ENCODE measurements around the gene ZNF827. TPM values are rescaled to one million over a fixed set of nuclear protein-coding genes. Genes with fewer than 3 reads are reported as not detected.

The ZNF827 gene
- polyA plus RNA-seq, 1 donor from 2014 or later: 12.1 TPM

DNA sequence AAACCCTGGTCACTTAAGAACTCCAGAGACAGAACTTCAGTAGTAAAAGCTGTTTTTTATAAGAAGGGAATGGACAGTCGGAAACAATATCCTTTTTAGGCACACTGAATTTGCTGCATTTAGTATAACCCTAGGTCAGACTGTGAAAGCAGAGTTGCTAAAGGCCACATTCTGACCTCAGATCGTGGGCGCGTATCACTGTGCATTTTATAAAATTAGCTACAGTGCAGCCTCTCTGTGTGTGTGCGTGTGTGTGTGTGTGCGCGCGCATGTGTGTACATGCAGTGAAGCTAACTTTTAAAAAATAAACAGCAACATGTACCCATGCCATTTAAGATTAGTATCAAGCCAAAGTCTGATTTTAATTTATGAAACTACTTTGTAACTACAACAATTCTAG is 8.0 kb downstream of the ZNF827 start:
- H3K9ac ChIP-seq (ENCODE audit: low read length): no peak overlapping the region
- H3K27me3 ChIP-seq (ENCODE audit: insufficient read depth, low read depth, low read length): no peaks in the 10 kb centered on the region
- no peak overlapping the region for H2AFZ ChIP-seq (ENCODE audit: low read depth, low read length)
- H3K9me3 ChIP-seq (ENCODE audit: low read length): no peaks in the 10 kb centered on the region
- H3K79me2 ChIP-seq (replicated peaks; ENCODE audit: insufficient read depth, low read length): peaks cover 98% of the 10 kb centered on the region
- no peaks in the 10 kb centered on the region for H3K9me2 ChIP-seq (ENCODE audit: insufficient read depth, low read length)
- H4K20me1 ChIP-seq (ENCODE audit: insufficient read depth): peaks cover 12% of the 10 kb centered on the region
- no peak overlapping the region for H3K4me2 ChIP-seq (ENCODE audit: low read length)
- H3K4me3 ChIP-seq (ENCODE audit: low read length): no peak overlapping the region
- H3F3A ChIP-seq (ENCODE audit: insufficient read depth, low read length, poor library complexity, severe bottlenecking): no peaks in the 10 kb centered on the region
- TF ChIP-seq MXI1 (conservative IDR thresholded peaks at IDR 0.05; ENCODE audit: poor library complexity, severe bottlenecking) (no peak), POLR2AphosphoS5 (IDR thresholded peaks at IDR 0.05) (no peak), EP300 (conservative IDR thresholded peaks at IDR 0.05; ENCODE audit: poor library complexity, severe bottlenecking) (no peak), TAF1 (IDR thresholded peaks at IDR 0.05; ENCODE audit: low read depth) (no peak), SMC3 (conservative IDR thresholded peaks at IDR 0.05; ENCODE audit: poor library complexity) (no peak), EZH2 (IDR thresholded peaks at IDR 0.05; ENCODE audit: borderline replicate concordance, insufficient read depth, low read length, poor library complexity, severe bottlenecking) (no peak), RAD21 (conservative IDR thresholded peaks at IDR 0.05) (no peak)
- TF ChIP-seq, protein P1, sequence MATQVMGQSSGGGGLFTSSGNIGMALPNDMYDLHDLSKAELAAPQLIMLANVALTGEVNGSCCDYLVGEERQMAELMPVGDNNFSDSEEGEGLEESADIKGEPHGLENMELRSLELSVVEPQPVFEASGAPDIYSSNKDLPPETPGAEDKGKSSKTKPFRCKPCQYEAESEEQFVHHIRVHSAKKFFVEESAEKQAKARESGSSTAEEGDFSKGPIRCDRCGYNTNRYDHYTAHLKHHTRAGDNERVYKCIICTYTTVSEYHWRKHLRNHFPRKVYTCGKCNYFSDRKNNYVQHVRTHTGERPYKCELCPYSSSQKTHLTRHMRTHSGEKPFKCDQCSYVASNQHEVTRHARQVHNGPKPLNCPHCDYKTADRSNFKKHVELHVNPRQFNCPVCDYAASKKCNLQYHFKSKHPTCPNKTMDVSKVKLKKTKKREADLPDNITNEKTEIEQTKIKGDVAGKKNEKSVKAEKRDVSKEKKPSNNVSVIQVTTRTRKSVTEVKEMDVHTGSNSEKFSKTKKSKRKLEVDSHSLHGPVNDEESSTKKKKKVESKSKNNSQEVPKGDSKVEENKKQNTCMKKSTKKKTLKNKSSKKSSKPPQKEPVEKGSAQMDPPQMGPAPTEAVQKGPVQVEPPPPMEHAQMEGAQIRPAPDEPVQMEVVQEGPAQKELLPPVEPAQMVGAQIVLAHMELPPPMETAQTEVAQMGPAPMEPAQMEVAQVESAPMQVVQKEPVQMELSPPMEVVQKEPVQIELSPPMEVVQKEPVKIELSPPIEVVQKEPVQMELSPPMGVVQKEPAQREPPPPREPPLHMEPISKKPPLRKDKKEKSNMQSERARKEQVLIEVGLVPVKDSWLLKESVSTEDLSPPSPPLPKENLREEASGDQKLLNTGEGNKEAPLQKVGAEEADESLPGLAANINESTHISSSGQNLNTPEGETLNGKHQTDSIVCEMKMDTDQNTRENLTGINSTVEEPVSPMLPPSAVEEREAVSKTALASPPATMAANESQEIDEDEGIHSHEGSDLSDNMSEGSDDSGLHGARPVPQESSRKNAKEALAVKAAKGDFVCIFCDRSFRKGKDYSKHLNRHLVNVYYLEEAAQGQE (IDR thresholded peaks at IDR 0.05; ENCODE audit: borderline replicate concordance): no peak
- TF ChIP-seq, protein P2, sequence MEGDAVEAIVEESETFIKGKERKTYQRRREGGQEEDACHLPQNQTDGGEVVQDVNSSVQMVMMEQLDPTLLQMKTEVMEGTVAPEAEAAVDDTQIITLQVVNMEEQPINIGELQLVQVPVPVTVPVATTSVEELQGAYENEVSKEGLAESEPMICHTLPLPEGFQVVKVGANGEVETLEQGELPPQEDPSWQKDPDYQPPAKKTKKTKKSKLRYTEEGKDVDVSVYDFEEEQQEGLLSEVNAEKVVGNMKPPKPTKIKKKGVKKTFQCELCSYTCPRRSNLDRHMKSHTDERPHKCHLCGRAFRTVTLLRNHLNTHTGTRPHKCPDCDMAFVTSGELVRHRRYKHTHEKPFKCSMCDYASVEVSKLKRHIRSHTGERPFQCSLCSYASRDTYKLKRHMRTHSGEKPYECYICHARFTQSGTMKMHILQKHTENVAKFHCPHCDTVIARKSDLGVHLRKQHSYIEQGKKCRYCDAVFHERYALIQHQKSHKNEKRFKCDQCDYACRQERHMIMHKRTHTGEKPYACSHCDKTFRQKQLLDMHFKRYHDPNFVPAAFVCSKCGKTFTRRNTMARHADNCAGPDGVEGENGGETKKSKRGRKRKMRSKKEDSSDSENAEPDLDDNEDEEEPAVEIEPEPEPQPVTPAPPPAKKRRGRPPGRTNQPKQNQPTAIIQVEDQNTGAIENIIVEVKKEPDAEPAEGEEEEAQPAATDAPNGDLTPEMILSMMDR (IDR thresholded peaks at IDR 0.05; ENCODE audit: poor library complexity, severe bottlenecking): no peak
- H3K36me3 ChIP-seq (ENCODE audit: insufficient read depth, low read length): no peaks in the 10 kb centered on the region
- no peak overlapping the region for H3K27ac ChIP-seq (ENCODE audit: low read length)

DNA sequence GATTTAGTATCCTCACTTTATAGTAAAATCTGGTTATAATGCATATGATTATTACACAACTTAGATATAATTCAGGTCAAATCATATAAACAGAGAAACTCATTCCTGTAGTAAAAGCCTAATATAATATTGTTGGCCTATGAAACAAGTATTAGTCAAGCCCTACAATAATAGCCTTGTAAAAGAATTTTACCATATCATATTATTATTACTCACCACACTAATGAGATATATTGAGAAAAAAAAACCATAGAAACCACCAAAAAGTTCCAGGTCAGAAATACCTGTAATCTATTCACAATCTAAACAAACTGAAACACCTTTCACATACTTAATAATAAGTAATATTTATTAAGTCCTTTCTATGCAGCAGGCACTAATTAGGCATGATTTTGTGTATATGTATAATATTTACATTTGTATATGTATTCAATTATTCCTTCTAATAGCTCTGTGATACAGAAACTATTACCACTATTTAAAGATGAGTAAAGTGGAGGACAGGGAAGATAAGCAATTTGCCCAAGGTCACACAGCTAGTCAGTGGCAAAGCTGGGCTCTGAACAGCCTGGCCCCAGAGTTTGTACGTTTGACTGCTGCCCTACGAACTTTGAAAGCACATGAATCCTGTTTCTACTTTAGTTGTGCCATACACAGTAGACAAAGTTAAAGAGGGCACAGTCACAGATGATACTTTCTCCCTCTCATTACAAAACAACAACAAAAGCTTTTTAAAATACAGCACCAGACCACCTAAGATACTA is 9.0 kb downstream of the ZNF827 start:
- Histone ChIP-seq H3K4me2 (ENCODE audit: low read length) (no peak overlapping the region), H3K4me3 (ENCODE audit: low read length) (no peak overlapping the region), H3K36me3 (ENCODE audit: insufficient read depth, low read length) (no peaks in the 10 kb centered on the region), H4K20me1 (ENCODE audit: insufficient read depth) (peaks cover 12% of the 10 kb centered on the region), H2AFZ (ENCODE audit: low read depth, low read length) (no peak overlapping the region), H3K9ac (ENCODE audit: low read length) (no peak overlapping the region), H3K79me2 (replicated peaks; ENCODE audit: insufficient read depth, low read length) (peaks cover 98% of the 10 kb centered on the region), H3K27me3 (ENCODE audit: insufficient read depth, low read depth, low read length) (no peaks in the 10 kb centered on the region), H3F3A (ENCODE audit: insufficient read depth, low read length, poor library complexity, severe bottlenecking) (no peaks in the 10 kb centered on the region), H3K27ac (ENCODE audit: low read length) (no peak overlapping the region), H3K9me2 (ENCODE audit: insufficient read depth, low read length) (no peaks in the 10 kb centered on the region), H3K9me3 (ENCODE audit: low read length) (no peaks in the 10 kb centered on the region)
- TF ChIP-seq TAF1 (IDR thresholded peaks at IDR 0.05; ENCODE audit: low read depth) (no peak), SMC3 (conservative IDR thresholded peaks at IDR 0.05; ENCODE audit: poor library complexity) (no peak), EZH2 (IDR thresholded peaks at IDR 0.05; ENCODE audit: borderline replicate concordance, insufficient read depth, low read length, poor library complexity, severe bottlenecking) (no peak), POLR2AphosphoS5 (IDR thresholded peaks at IDR 0.05) (no peak), RAD21 (conservative IDR thresholded peaks at IDR 0.05) (no peak)
- TF ChIP-seq, protein P2 (IDR thresholded peaks at IDR 0.05; ENCODE audit: poor library complexity, severe bottlenecking): no peak
- TF ChIP-seq, protein P1 (IDR thresholded peaks at IDR 0.05; ENCODE audit: borderline replicate concordance): no peak

All from neural cell (in vitro differentiated cells).